Chondrocyte (in vitro differentiated cells): ENCODE measurements around the gene GABRG3. TPM values are rescaled to one million over a fixed set of nuclear protein-coding genes. Genes with fewer than 3 reads are reported as not detected.

ENCODE experiments used
- DNase-seq: peaks from one replicate; pipeline ENCODE4 v3.0.0; 2021; ENCODE audit warnings: mixed read lengths, low spot score
- H3K27ac Mint-ChIP-seq: one replicate; pipeline ENCODE4 v1.8.0; 2021; ENCODE audit warnings: mild to moderate bottlenecking, moderate library complexity, mixed read lengths; ENCODE audit not compliant: unreplicated experiment
- H3K27me3 Mint-ChIP-seq: 2 replicates; pipeline ENCODE4 v1.8.0; 2021; ENCODE audit warnings: low read depth, mixed read lengths
- H3K36me3 Mint-ChIP-seq: 2 replicates; pipeline ENCODE4 v1.8.0; 2021; ENCODE audit warnings: low read depth, mixed read lengths
- H3K4me1 Mint-ChIP-seq: 2 replicates; pipeline ENCODE4 v1.8.0; 2021; ENCODE audit warnings: low read depth, mild to moderate bottlenecking, mixed read lengths
- H3K4me3 Mint-ChIP-seq: one replicate; pipeline ENCODE4 v1.8.0; 2021; ENCODE audit warnings: mild to moderate bottlenecking, moderate library complexity, mixed read lengths; ENCODE audit not compliant: unreplicated experiment
- H3K9me3 Mint-ChIP-seq: 2 replicates; pipeline ENCODE4 v1.8.0; 2021; ENCODE audit warnings: low read depth, mixed read lengths
- total RNA-seq: library from RNA; stranded (reverse); gene quantifications from 3 replicates; pipeline ENCODE4 v1.2.1, GENCODE V29; 2021
- TF ChIP-seq, protein P1 (sequence below): fragments of 200-600 bp; sonication (generic); IDR thresholded peaks from 2 replicates; pipeline ENCODE4 v1.5.0; 2021; ENCODE audit warnings: antibody characterized with exemption, mild to moderate bottlenecking, moderate library complexity

Gene GABRG3
- total RNA-seq, 1 donor from 2014 or later: not detected

DNA sequence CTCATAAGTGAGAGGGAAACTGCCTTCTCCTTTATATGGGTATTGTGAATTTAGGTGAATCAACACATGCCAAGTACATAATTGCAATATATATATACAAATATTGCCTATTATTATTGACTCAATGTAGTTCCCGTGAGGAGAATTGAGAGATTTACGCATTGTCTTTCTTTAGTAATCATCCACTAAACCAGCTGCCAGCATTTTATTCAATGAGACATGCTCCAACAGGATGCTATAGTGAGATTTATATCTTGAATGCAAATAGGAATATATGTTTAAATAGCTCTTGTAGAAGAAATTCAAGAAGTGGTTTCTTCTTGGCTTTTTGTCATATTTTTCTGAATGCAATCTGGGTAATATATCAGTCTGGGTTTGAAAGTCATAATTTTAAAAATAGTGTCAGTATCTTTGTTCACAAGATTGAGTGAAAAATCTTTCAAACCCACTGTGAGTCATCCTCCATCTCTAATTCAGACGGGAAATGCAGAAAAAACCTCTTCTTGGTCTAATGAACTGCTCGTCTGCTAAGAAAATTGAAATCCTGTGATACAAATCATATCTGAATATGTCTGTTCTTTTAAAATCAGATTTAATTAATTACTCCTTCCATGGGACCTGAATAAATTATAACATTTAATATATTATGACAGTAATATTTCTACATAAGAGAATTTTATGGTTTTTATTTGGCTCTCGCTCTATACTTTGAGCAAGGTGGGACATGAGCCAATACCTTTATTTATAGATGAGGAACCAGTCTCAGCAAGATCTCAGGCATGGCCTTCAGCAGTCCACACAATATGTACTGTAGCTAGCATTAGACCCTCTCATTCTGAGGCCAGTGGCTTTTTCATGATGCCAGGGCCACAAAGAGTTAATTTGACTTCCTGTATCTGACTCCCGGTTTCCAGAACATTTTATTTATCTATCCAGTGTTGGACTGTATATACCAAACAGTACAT lies 516.0 kb downstream of the GABRG3 start:
- Mint-ChIP-seq H3K27me3 (no peaks in the 10 kb centered on the region), H3K27ac (peak overlapping the region; percentile 22), H3K4me3 (no peak overlapping the region), H3K4me1 (peaks cover 14% of the 10 kb centered on the region), H3K36me3 (no peaks in the 10 kb centered on the region), H3K9me3 (peaks cover 3% of the 10 kb centered on the region)
- TF ChIP-seq, protein P1, sequence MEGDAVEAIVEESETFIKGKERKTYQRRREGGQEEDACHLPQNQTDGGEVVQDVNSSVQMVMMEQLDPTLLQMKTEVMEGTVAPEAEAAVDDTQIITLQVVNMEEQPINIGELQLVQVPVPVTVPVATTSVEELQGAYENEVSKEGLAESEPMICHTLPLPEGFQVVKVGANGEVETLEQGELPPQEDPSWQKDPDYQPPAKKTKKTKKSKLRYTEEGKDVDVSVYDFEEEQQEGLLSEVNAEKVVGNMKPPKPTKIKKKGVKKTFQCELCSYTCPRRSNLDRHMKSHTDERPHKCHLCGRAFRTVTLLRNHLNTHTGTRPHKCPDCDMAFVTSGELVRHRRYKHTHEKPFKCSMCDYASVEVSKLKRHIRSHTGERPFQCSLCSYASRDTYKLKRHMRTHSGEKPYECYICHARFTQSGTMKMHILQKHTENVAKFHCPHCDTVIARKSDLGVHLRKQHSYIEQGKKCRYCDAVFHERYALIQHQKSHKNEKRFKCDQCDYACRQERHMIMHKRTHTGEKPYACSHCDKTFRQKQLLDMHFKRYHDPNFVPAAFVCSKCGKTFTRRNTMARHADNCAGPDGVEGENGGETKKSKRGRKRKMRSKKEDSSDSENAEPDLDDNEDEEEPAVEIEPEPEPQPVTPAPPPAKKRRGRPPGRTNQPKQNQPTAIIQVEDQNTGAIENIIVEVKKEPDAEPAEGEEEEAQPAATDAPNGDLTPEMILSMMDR: no peak
- no peak for DNase-seq

- Mint-ChIP-seq H3K4me1 (peaks cover 14% of the 10 kb centered on the region), H3K27me3 (no peaks in the 10 kb centered on the region), H3K4me3 (no peak overlapping the region), H3K27ac (no peak overlapping the region), H3K36me3 (no peaks in the 10 kb centered on the region), H3K9me3 (peaks cover 3% of the 10 kb centered on the region)
- TF ChIP-seq, protein P1: no peak
- DNase-seq: no peak
Measured at GRCh38 chr15:27487846-27488245, 516.9 kb downstream of the GABRG3 start.

DNA sequence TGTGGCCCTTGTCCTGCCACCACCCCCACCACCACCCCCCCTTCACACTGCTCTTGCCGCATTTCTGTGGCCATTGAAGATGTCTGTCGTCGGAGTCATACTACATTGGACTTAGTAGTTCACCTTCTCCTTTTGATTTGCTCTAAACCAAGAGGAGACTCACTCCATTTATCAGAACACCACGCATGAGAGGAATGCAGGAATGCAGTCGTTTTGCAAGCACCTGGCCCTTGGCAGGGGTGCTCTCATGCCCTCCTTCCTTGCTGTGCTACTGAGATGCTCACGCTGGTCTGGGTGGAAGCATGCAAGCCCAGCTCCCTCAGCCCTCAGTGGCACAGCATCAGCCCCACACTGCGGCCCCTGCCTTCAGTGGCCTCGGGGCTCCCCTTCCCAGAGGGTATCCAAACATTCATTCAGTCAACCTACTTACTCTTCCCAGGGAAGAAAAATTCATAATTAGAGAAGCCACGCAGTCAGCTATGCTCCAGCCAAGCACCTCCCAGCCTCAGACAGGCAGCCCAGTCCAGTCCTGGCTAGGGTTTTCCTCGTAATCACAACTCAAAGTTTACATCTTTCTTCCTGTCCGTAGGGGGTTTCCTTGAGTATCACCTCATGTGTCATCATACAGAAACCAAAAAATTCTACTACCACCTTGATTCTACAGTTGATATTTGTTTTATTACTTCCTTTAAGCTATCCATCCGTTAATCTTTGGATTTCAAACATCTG lies 520.0 kb downstream of the GABRG3 start:
- H3K9me3 Mint-ChIP-seq: peaks cover 3% of the 10 kb centered on the region
- no peaks in the 10 kb centered on the region for H3K27me3 Mint-ChIP-seq
- H3K4me3 Mint-ChIP-seq: no peak overlapping the region
- TF ChIP-seq, protein P1: no peak
- no peaks in the 10 kb centered on the region for H3K36me3 Mint-ChIP-seq
- no peak for DNase-seq
- H3K4me1 Mint-ChIP-seq: peaks cover 14% of the 10 kb centered on the region
- H3K27ac Mint-ChIP-seq: no peak overlapping the region

- Mint-ChIP-seq H3K27ac (no peak overlapping the region), H3K4me3 (no peak overlapping the region), H3K27me3 (no peaks in the 10 kb centered on the region), H3K36me3 (no peaks in the 10 kb centered on the region), H3K9me3 (peaks cover 3% of the 10 kb centered on the region), H3K4me1 (peaks cover 8% of the 10 kb centered on the region)
- TF ChIP-seq, protein P1: no peak
- no peak for DNase-seq
Measured at GRCh38 chr15:27491666-27492621, 521.0 kb downstream of the GABRG3 start.
